Fibroblast of skin of left biceps (primary cell): Measurements from ENCODE around the gene AGRN.
"Not testable (repeated sequence)": the region's sequence is repeated elsewhere in the genome, so short reads cannot be mapped to it uniquely, and the experiment has no call there.

Source experiments
- DNase-seq, 2 experiments: peaks; one replicate each; pipeline ENCODE4 v3.0.0-alpha.2; 2013; ENCODE audit warnings: low read depth in 2 of 2

The AGRN gene

DNA sequence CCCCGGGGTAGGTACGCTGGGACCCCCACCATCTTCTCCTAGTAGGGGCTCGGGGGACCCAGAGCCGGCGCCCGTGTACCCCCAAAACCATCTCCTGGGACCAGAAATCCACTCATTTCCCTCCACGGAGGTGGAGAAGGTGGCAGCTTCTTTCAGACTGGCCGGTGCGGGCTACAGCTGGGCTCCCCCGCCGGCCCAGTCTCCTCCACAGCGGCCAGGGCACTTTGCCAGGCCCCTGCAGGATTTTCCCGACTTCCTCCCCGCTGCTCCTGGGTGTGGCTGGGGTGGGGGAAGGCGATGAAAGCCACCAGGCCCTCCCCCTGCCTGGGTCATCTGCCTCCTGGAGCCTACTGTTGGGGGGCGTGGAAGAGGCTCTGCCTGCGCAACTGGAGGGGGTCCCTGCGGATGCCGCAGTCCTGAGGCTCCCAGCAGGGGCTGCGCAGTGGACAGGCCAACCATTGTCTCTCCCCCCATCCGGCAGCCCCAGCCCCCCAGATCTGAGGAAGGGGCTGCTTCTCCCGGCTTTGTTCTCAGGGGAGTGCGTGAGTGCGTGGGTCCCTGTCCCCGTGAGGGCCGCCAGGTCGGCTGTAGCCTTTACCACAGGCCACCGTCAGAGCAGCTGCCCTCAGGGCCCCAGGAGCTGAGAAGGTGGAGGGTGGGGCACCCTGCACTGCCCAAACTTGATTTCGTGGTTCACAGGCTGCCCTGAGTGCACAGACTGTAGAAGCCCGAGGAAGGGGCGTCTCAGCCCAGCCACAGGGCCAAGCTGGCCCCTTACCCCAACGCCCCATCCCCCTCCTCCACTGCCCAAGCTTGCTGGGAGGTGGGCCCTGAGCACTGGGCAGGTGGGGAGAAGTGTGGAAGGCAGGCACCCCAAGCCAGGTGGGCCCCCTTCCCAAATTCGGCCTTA, 1.3 kb downstream of the AGRN start:
- peak; percentile 39 to 52 for DNase-seq

GRCh38 chr1:1021920-1022259, 2.0 kb downstream of the AGRN start:
- no peak for DNase-seq

DNA sequence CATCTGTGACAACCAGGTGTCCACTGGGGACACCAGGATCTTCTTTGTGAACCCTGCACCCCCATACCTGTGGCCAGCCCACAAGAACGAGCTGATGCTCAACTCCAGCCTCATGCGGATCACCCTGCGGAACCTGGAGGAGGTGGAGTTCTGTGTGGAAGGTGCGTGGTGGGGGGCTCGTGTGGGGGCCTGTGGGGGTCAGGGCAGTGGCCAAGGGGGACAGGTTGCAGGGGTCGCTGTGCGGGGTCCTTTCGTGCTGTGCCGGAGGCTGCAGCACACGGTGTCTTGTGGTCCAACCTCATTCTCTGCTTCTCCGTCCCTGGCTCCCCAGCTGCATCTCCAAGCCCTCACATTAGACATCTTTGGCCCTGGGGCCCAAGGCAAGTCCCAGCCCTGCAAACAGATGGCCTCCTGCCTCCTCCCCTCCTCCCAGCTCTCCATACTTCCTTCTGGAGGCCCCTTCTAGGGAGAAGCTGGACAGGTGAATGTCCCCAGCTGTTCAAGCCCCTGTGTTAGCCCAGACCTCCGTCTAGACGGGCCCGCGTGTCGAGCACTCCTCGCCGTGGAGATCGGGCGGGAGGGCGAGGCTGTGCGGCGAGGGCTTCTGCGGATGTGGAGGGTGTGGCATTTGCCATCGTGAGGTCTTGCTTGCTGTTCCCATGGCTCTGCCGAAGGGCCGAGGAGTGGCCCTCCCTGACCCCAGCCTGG, 2.5 kb downstream of the AGRN start:
- no peak for DNase-seq

GRCh38 chr1:1023700-1024099, 3.8 kb downstream of the AGRN start:
- no peak for DNase-seq

DNA sequence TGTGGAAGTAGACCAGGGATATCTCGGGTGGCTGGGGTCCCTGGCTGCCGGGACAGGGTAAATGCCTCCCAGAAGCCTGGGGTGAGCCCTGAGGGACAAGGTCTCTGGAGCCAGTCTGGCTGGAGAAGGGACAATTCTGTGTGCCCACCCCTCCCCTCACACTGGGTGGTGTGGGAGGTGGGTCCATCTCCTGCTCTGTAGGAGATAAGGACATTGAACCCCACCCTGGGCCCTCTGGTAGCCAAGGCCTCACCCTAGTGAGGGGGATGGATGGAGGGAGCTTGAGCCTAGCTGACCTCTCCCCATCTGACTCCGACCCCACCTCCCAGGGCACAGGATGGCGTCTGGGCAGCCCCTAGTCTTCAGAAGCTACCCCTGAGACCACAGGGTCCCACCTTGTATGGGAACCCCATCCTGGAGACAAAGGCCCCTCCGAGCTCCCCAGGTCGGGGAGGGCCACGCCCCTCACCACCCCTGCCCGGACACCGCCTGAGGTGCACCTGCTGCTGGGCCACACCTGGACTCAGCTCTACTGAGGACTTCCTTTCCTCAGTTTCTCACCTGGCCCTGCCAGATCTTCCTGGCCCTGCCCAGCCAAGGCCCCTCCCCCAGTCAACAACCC, 4.3 kb downstream of the AGRN start:
- DNase-seq: no peak

- no peak for DNase-seq
Measured at GRCh38 chr1:1024771-1025699, 5.1 kb downstream of the AGRN start.

GRCh38 chr1:1025730-1026129, 5.8 kb downstream of the AGRN start:
- no peak for DNase-seq

DNA sequence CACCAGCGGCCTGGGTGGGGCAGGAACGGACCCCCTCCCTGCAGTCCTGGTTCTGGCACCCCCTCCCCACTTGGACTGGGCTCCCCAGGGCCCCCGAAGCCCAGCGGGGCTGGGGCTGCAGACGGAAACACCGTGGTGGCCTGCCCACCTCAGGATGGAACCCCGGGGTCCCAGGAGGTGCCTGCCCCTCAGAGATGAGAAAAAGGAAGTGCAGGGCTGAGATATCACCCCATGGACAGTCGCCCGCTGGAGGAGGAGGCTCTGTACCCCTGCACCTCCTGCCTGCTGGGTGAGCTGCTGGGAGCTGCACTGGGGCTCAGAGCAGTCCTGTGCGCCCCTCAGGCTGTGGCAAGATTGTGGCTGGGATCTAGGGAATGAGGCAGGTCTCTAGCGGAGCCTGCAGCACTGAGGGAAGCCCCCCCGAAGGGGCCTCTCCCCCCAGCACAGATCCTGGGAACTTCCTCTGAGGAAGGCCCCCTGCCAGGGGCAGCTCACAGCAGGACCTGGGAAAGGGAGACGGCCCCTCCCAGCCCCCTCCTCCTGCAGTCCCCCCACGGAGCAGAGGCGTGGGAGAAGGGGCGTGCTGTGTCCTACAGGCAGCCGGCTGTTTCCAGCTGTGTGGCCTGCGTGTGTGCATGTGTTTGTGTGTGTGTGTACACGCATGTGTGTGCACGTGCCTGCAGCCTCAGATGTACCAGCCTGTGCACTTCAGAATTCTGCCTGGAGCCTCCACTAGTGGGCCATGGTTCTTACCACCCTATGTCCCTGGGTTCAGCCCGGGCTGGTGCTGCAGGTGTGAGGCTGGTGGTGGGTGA, 6.9 kb downstream of the AGRN start:
- DNase-seq: no peak

DNA sequence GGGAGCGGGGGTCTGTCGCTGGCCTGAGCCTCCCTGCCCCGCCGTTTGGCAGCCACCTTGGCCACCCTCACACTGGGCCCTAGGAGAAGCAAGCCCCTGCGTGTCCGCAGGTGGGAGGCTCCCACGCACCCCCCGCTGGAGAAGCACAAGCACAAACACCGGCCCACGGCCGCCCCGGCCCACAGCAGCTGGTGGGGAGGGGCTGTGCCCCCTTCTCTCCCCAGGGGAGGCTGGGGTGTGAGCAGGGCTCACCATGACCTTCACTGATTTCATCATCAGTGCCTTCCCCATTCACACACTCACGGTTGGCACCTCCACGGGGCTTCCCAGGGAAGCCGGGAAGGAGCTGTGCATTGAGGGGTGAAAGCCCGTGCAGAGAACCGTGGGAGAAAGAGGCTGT, 7.9 kb downstream of the AGRN start:
- no peak for DNase-seq

- not testable (repeated sequence) for DNase-seq
Measured at GRCh38 chr1:1030867-1031658, 11.1 kb downstream of the AGRN start.

DNA sequence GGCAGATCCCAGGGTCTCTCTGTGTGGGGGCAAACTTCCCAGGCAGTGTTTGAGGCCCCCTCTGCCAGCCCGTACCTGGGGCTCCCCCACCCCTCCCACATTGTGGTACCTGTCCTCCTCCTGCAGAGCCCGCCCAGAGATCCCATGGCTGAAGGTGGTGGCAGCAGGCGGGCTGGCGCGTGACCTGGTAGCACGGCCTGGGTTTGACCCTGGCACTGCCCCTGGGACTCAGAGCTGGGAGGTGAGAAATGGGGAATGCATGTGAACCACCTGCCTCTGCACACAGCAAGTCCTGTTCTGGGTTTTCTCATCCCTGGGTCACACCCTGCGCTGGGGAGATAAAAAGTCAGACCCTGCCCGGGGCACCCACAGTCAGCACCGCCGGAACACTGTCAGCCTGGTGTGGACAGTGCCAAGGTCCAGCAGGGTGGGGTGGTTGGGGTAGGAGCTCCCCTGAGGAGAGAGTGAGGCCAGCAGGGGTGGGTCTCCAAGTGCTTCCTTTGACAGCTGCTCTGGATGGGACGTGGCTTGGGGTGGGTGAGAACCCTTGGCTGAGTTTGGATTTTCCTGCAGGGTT, 11.8 kb downstream of the AGRN start:
- no peak for DNase-seq

- no peak for DNase-seq
Measured at GRCh38 chr1:1032424-1032823, 12.5 kb downstream of the AGRN start.

- DNase-seq: peak in 1 of 2 experiments; percentile 20
Measured at GRCh38 chr1:1033009-1033587, 13.2 kb downstream of the AGRN start.

DNA sequence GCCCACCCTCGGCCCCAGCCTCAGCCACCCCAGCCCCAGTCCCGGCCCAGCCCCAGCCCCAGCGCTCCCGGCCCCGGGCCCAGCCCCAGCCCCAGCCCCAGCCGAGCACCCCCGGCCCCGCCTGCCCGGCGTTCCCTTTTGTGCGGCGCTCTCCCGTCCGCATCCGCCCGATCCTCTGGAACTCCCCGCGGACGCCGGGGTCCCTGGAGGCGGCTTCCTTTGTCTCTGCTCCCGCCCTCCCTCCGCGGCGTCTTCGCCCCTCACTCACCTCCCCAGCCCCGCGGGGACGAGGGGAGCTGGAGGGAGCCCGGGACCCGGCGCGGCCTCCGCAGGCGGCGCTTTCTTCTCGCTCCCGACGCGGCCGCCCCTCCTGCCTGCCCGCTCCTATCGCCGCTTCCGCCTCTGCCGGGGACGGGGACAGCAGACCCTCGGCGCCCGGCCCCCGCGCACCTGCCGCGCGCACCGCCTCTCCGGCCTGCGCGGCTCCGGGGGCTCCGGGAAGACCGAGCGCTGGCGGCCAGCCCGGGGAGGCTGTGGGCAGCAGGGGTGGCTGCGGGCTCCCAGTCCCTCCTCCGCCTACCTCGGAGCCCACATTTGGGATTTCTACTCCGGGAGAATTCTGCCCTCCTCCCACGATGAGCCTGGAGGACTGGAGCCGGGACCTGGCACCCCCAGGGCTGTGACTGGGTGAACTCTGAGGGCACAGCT, 14.0 kb downstream of the AGRN start:
- DNase-seq: no peak

GRCh38 chr1:1034439-1034781, 14.5 kb downstream of the AGRN start:
- no peak for DNase-seq

- no peak for DNase-seq
Measured at GRCh38 chr1:1035291-1035943, 15.5 kb downstream of the AGRN start.

GRCh38 chr1:1037366-1038327, 17.7 kb downstream of the AGRN start:
- no peak for DNase-seq
